GM21423 (cell line): Measurements from ENCODE around the gene SECTM1.
"Not testable (repeated sequence)": the region's sequence is repeated elsewhere in the genome, so short reads cannot be mapped to it uniquely, and the experiment has no call there.

ENCODE experiments used
- ATAC-seq: cut with Tn5 transposase; IDR thresholded peaks from one replicate; pipeline ENCODE4 v1.9.1; 2021; ENCODE audit warnings: mild to moderate bottlenecking, moderate library complexity; ENCODE audit not compliant: unreplicated experiment

The SECTM1 gene

GRCh38 chr17:82370471-82371332, 37.1 kb upstream of the SECTM1 start:
- no peak for ATAC-seq

GRCh38 chr17:82369211-82369610, 35.6 kb upstream of the SECTM1 start:
- ATAC-seq, result no peak

GRCh38 chr17:82367724-82368524, 34.4 kb upstream of the SECTM1 start:
- no peak for ATAC-seq

- ATAC-seq, result no peak
Measured at GRCh38 chr17:82366749-82367148, 33.2 kb upstream of the SECTM1 start.

- ATAC-seq, result no peak
Measured at GRCh38 chr17:82365606-82366295, 32.2 kb upstream of the SECTM1 start.

GRCh38 chr17:82361885-82362633, 28.5 kb upstream of the SECTM1 start:
- ATAC-seq, result no peak

- ATAC-seq, result not testable (repeated sequence)
Measured at GRCh38 chr17:82359451-82360074, 26.0 kb upstream of the SECTM1 start.

- no peak for ATAC-seq
Measured at GRCh38 chr17:82358465-82359350, 25.1 kb upstream of the SECTM1 start, which contains the start of gene TEX19. Gene TEX19 (plus strand): TSS chr17:82359247. CDS start chr17:82362151, 2,904 bp downstream.

- no peak for ATAC-seq
Measured at GRCh38 chr17:82357394-82357793, 23.8 kb upstream of the SECTM1 start.

- ATAC-seq, result no peak
Measured at GRCh38 chr17:82356845-82357355, 23.3 kb upstream of the SECTM1 start.

- no peak for ATAC-seq
Measured at GRCh38 chr17:82355770-82356427, 22.3 kb upstream of the SECTM1 start.

GRCh38 chr17:82354804-82355308, 21.3 kb upstream of the SECTM1 start:
- ATAC-seq, result no peak

- ATAC-seq, result no peak
Measured at GRCh38 chr17:82353484-82353883, 19.9 kb upstream of the SECTM1 start.

GRCh38 chr17:82351713-82352488, 18.3 kb upstream of the SECTM1 start:
- peak; percentile 54 for ATAC-seq

GRCh38 chr17:82351254-82351712, 17.7 kb upstream of the SECTM1 start:
- ATAC-seq, result peak; percentile 69

- no peak for ATAC-seq
Measured at GRCh38 chr17:82350182-82351030, 16.8 kb upstream of the SECTM1 start.
